HG02840 (cell line): ENCODE results near the gene XRCC4.
A peak's percentile ranks its signal among the peaks of the same experiment; 100 is the strongest.
"Not testable (repeated sequence)": the region's sequence is repeated elsewhere in the genome, so short reads cannot be mapped to it uniquely, and the experiment has no call there.

Experiments used
- ATAC-seq: cut with Tn5 transposase; IDR thresholded peaks from one replicate; pipeline ENCODE4 v1.9.1; 2021; ENCODE audit warnings: mild to moderate bottlenecking, moderate library complexity, moderate number of reproducible peaks; ENCODE audit not compliant: unreplicated experiment, low FRiP score

Gene XRCC4

GRCh38 chr5:83251849-83252248 lies 174.5 kb downstream of the XRCC4 start:
- ATAC-seq, result no peak

- no peak for ATAC-seq
Measured at GRCh38 chr5:83253720-83254119, 176.4 kb downstream of the XRCC4 start.

GRCh38 chr5:83255268-83255667 lies 177.9 kb downstream of the XRCC4 start:
- ATAC-seq, result no peak

DNA sequence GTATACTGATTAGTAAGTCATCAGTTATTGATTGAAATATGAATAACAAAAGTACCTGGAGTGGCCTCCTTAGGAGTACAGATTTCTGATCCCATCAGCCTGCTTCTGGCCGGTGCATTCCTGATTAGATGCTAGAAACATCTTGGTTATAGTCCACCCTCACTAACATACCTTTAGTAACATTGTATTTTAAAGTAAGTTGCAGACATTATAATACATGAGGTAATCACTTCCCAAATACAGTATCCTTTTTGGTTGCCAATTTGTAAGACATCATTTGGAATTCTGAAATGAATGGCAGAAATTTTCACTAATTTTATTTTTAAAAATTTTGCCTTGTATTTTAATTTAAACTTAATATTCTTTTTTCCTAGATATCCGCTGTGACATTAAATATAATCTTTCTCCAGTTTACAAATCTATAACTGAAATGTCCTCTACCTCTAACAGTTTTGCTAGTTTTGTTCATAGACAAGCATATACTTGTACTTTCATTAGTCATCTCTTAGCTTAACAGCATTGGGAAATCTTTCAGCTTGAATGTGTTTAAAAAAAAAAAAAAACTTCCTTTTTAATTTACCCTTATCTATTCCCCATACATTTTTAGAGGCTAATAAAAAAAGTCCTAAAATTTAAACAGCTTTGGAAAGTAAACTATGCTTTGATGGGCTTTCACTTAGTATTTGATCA lies 178.9 kb downstream of the XRCC4 start:
- ATAC-seq, result no peak

DNA sequence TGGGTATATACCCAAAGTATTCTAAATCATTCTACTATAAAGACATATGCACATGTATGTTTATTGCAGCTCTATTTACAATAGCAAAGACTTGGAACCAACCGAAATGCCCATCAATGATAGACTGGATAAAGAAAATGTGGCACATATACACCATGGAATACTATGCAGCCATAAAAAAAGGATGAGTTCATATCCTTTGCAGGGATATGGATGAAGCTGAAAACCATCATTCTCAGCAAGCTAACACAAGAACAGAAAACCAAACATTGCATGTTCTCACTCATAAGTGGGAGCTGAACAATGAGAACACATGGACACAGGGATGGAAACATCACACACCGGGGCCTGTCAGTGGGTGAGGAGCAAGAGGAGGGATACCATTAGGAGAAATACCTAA lies 180.3 kb downstream of the XRCC4 start:
- ATAC-seq, result not testable (repeated sequence)

DNA sequence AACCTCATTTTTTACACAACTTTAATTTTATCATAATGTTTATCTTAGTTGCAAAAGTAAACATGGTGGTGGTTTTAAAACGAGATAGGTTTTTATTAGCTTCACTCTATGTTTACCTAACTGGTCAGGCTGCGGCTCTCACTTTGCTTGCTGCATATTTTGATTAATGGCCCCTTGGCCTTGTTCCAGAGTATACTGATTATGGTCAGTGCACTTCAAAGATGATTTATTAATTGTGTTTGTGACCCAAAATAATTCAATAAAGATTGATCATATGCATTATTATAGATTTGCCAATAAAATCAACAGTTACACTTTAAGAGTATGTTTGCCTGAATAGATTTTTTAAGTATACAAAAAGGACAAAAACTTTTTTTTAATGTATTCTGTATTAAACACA lies 188.0 kb downstream of the XRCC4 start:
- ATAC-seq, result no peak

- ATAC-seq, result no peak
Measured at GRCh38 chr5:83270311-83270710, 193.0 kb downstream of the XRCC4 start.

- ATAC-seq, result no peak
Measured at GRCh38 chr5:83277154-83277553, 199.8 kb downstream of the XRCC4 start.

DNA sequence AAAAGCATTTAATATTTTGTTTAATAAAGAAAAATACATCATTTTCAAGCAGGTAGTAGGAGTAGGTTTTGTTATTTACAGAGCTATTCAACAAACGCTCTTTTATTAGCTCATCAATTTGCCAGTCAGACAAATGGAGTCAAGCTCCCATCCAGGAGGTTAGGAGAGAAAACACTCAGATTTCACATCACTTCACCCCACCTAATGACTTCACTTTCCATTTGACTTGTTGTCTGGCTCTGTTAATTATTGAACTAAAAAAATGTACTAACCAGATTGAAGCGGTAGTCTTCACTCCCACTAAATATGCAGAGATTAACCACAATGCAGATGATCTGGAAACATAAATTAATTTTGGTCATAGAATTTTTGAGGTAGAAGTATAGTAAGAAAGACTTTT lies 200.6 kb downstream of the XRCC4 start:
- peak; percentile 56 for ATAC-seq

DNA sequence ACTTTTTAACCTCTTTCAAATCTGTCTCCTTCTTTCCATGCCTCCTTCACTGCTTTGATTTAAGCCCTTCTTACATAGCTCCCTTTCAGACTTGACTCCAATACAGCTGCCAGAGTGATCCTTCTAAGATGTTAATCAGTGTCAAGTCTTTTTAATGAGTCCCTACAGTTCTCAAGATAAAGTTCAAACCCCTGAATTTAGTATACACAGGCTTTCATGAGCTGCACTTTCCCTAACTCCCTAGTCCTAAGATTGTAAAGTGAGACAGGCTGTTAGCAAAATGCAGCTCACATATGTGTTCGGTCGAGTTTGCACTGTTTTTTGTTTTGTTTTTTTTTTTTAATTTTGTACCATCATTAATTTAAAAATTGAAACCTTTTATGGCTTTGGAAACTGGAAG lies 203.8 kb downstream of the XRCC4 start:
- no peak for ATAC-seq

GRCh38 chr5:83281658-83282057 lies 204.3 kb downstream of the XRCC4 start:
- no peak for ATAC-seq

DNA sequence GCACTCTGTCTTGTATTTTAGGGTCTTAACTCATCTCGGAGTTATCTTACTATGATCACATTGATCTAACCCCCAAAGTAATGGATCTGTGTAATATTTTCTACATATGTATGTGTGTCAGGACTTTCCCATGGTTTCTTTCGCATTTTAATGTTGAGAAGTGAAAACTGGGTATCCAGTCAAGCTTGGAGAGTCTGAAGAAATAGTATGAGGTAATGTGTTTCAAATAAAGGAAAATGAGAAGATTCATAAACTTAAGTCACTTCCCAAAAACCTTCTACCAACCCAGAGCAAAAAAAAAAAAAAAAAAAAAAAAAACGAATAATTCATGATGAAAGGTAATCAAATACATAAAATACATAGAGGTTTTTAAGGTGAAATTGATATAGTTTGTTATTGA lies 206.4 kb downstream of the XRCC4 start:
- no peak for ATAC-seq

DNA sequence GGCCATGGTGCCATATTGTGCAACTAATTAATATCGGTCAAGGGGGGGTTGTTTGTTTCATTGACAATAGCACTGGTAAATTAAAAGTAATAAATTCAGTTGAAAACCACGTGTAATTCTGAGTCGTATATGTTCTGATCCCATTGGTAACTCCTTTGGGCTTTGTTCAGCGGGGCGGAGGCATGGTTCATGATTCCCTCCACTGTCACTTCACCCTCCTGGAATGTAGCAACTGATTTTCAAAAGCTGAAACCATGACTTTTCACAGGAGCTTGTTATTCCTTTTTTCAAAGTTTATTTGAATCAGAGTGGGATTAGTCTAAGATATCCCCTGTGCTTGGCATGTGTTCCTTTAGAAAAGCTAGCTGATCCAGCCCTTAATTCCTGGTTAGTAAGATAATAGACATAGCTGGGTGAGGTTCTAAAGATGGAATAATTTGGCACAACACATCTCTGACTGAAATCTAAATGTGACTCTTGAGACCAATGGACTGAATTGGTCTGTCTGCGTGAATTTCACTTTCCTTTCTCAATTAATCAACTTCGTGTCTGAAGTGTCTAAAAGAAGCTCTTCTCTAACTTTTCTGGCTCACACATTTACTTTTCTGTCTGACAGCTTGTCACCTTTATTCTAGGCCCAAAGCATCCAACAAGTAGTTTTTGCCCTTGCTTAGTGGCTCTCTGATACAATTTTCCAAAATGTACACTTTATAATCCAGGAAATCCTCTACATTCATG lies 208.5 kb downstream of the XRCC4 start:
- no peak for ATAC-seq

DNA sequence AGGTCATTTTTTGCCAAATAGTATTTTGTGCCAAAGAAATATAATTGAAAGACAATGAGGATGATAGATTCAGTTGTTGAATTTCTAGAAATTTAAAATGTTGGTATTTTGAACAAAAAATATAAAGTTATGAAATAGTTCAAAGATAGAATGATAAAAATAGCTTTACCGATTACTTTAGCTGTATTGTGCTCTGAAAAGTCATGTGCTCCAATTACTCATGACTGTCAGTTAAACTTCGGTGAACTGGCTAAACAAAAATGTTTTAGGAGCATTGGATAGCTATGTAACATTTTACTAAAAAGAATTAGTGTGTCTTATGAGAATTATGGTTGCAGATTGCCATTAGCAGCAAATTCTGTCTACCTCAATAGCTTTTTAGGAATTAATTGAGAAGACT lies 216.9 kb downstream of the XRCC4 start:
- ATAC-seq, result no peak

DNA sequence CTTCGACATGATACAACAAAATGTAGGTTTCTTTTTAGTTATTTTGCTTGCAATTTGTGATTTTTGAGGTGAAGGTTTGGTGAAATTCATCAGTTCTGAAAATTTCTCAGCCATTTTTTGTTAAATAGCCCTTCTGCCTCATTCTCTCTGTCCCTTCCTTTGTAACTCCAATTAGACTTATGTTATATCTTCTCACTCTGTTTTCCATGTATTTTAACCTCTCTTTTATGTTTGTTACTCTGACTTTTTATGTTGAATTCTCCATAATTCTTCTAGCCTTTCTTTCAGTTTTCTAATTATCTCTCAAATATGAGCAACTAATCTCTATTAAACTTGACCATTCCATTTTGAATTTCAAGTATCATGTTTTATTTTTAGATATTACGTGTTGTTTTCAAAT lies 222.0 kb downstream of the XRCC4 start:
- no peak for ATAC-seq

DNA sequence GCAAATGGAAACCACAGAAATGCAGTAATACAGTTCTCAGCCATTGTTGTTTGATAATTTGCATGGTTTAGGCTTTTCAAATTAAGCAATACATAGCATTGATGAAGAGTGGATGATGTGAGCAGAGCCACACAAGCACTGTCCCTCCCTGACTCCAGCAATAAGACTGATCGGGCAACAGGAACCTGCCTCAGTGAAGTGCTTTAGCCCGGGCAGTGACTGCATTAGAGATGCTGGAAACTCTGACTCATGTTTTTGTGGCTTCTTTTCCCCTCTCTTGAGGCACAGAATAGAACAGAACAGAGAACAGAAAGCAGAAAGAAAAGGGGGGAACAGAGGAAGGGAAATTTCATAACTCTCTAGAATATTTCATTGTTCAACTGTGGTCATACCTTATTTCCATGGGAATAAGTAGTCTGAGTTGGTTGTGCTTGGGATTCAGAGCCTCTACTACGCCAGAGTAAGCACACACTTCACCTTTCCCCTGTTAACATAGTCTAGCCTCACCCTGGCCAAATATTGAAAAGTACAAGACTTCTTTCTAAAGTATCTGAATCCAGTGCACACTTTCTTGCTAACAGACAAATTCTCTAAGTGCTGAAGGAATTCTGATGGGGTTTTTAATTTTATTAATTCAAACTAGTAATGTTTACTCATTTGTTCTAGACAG lies 229.4 kb downstream of the XRCC4 start:
- ATAC-seq, result peak; percentile 97

DNA sequence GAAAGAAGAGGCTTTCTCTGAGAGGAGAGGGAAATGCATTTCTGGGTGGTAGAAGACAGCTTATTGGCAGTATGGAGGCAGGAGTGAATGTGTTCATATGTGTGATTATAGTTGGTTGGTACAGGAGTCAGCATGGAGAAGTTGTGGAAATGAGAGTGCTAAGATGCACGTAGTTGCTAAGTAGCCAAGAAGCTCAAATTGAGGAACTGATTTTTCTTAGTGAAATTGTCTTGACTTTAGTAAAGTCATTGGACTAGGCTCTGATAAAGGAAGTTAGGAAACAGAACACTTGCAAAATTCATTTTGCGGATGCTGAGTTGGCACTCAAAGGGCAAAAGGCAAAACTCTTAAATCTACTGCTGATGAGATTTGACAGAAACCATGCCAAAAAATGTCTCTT lies 235.3 kb downstream of the XRCC4 start:
- ATAC-seq, result no peak

- ATAC-seq, result no peak
Measured at GRCh38 chr5:83313436-83313835, 236.1 kb downstream of the XRCC4 start.

- ATAC-seq, result no peak
Measured at GRCh38 chr5:83321483-83322055, 244.2 kb downstream of the XRCC4 start.

DNA sequence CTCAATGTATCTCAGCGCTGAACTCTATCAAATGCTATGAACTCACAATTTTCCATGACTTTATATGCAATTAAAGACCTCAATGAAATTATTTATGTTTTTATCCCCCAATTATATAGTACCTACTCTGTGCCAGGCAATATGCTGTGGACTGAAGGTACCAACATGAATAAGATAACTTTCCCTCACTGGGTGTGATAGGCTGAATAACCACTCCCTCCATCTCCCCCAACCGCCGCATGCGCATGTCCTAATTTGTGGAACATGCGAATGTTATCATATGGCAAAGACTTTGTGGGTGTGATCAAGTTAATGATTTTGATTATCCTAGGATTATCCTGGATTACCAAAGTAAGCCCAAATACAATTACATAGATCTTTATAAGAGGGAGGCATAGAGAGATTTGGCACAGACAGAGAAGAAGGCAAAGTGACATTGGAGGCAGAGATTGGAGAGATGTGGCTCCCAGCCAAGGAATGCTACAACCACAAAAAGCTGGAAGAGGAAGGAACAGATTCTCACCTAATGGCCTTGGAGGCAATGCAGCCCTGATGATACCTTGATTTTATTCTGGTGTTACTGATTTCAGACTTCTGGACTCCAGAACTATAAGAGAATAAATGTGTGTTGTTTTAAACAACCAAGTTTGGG lies 245.1 kb downstream of the XRCC4 start:
- no peak for ATAC-seq
